ENCODE measurements around the gene SLIT3.

DNA sequence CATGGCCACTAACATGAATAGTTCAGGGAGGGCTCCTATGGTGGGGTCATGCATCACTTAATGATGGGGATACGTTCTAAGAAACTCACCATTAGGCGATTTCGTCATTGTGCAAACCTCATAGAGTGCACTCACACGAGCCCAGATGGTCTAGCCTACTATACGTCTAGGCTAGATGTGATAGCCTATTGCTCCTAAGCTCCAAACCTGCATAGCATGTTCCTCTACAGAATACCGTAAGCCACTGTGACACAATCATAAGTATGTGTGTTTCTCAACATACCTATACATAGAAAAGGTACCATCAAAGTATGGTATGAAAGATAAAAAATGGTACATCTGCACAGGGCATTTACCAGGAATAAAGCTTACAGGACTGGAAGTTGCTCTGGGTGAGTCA is 6.3 kb downstream of the SLIT3 start:
- TF ChIP-seq CTCF (tag by site-specific recombination; IDR thresholded peaks at IDR 0.05) (no peak), PRDM6 (tag by site-specific recombination; IDR thresholded peaks at IDR 0.05) (no peak), ZNF274 (IDR thresholded peaks at IDR 0.05; ENCODE audit: low read length) (no peak), ZNF274 (tag by site-specific recombination; IDR thresholded peaks at IDR 0.05; ENCODE audit: borderline replicate concordance) (no peak), ZSCAN4 (tag by site-specific recombination; IDR thresholded peaks at IDR 0.05) (no peak), PRDM1 (tag by site-specific recombination; IDR thresholded peaks at IDR 0.05) (no peak), ZNF639 (tag by site-specific recombination; IDR thresholded peaks at IDR 0.05) (no peak), ZBTB1 (tag by site-specific recombination; IDR thresholded peaks at IDR 0.05) (no peak), GLI4 (tag by site-specific recombination; IDR thresholded peaks at IDR 0.05) (no peak), YY1 (tag by site-specific recombination; IDR thresholded peaks at IDR 0.05) (no peak), ZNF561 (tag by site-specific recombination; IDR thresholded peaks at IDR 0.05; ENCODE audit: borderline replicate concordance) (no peak)
- TF ChIP-seq, protein P1, sequence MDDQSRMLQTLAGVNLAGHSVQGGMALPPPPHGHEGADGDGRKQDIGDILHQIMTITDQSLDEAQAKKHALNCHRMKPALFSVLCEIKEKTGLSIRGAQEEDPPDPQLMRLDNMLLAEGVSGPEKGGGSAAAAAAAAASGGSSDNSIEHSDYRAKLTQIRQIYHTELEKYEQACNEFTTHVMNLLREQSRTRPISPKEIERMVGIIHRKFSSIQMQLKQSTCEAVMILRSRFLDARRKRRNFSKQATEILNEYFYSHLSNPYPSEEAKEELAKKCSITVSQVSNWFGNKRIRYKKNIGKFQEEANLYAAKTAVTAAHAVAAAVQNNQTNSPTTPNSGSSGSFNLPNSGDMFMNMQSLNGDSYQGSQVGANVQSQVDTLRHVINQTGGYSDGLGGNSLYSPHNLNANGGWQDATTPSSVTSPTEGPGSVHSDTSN (CRISPR knock-in tag; IDR thresholded peaks at IDR 0.05), result no peak
